ENCODE measurements around the gene SYNM. TPM values are rescaled to one million over a fixed set of nuclear protein-coding genes. Genes with fewer than 3 reads are reported as not detected.

Gene SYNM
- total and polyA plus RNA-seq, 2 of the 8 experiments (the other 6 are each of a cell fraction or from before 2014, with no cell fraction given): 0.89 to 2.0 TPM

- Histone ChIP-seq H3K9ac (replicated peaks in 1 of 4; ENCODE audit: extremely low read depth in 1 of 4, low read depth in 3 of 4, low read length in 3 of 4) (no peak overlapping the region), H4K91ac (replicated peaks; ENCODE audit: insufficient read length, low read length) (no peak overlapping the region), H3K79me2 (ENCODE audit: control insufficient read depth in 1 of 2, insufficient read depth in 2 of 2, low read length in 2 of 2) (no peaks in the 10 kb centered on the region), H3K23me2 (ENCODE audit: low read depth, low read length) (no peaks in the 10 kb centered on the region), H2AFZ (ENCODE audit: low read length) (no peak overlapping the region), H4K8ac (ENCODE audit: extremely low read depth, insufficient read depth, low read length) (no peak overlapping the region), H3K9me3 (ENCODE audit: insufficient read depth in 2 of 2, low read depth in 1 of 2, low read length in 1 of 2) (no peaks in the 10 kb centered on the region), H3K27ac (ENCODE audit: low read depth, low read length) (no peak overlapping the region), H2BK120ac (replicated peaks; ENCODE audit: low read depth, low read length) (no peak overlapping the region), H2AK5ac (ENCODE audit: low read depth, low read length) (no peak overlapping the region), H3K4ac (replicated peaks; ENCODE audit: insufficient read length, low read depth, low read length) (no peak overlapping the region), H3K36me3 (ENCODE audit: control insufficient read depth in 2 of 4, insufficient read depth in 4 of 4, low read length in 3 of 4) (no peaks in the 10 kb centered on the region), H3K18ac (ENCODE audit: extremely low read depth, low read length) (no peak overlapping the region), H2BK12ac (ENCODE audit: low read depth, low read length) (no peak overlapping the region), H2BK15ac (ENCODE audit: low read length) (no peak overlapping the region), H3K4me3 (ENCODE audit: extremely low read depth in 1 of 4, insufficient read depth in 2 of 4, low read depth in 3 of 4, low read length in 4 of 4) (no peak overlapping the region), H4K5ac (ENCODE audit: insufficient read length, low read depth, low read length) (no peak overlapping the region), H2BK20ac (ENCODE audit: low read length) (no peak overlapping the region), H3K56ac (replicated peaks; ENCODE audit: insufficient read length, low read depth, low read length) (no peak overlapping the region), H3K27me3 (replicated peaks in 1 of 4; ENCODE audit: control insufficient read depth in 3 of 4, extremely low read depth in 1 of 4, insufficient read depth in 3 of 4, low read length in 3 of 4) (no peaks in the 10 kb centered on the region), H2BK5ac (ENCODE audit: low read depth, low read length) (no peak overlapping the region), H3K23ac (ENCODE audit: insufficient read length) (no peak overlapping the region), H3K79me1 (ENCODE audit: low read depth, low read length) (no peaks in the 10 kb centered on the region), H3K4me2 (ENCODE audit: insufficient read depth in 1 of 2, low read depth in 2 of 2, low read length in 2 of 2) (no peak overlapping the region), H3K14ac (ENCODE audit: insufficient read length) (no peak overlapping the region), H3K4me1 (replicated peaks in 1 of 4; ENCODE audit: control insufficient read depth in 3 of 4, insufficient read depth in 4 of 4, low read length in 3 of 4) (peaks cover 0 to 10% (median 1%) of the 10 kb centered on the region in 4 experiments; a peak in 2 of 7 replicates), H4K20me1 (replicated peaks in 1 of 2; ENCODE audit: control insufficient read depth in 1 of 2, insufficient read depth in 2 of 2, low read length in 2 of 2) (no peaks in the 10 kb centered on the region)
- FAIRE-seq: no peak
- 92% methylated on average over 4 of the region's 4 CpGs; no CpG with 5 or more reads in 1 of the 2 experiments for WGBS, 2 experiments (ENCODE audit: extremely low coverage in 1 of 2, insufficient coverage in 1 of 2, insufficient read length in 1 of 2, insufficient replicate concordance in 2 of 2, low coverage in 1 of 2, low lambda C conversion rate in 2 of 2, missing lambda C conversion rate in 1 of 2)
- ChIA-PET CTCF (ENCODE audit: partially characterized antibody) (interaction anchor here (1.1 to 2.6 kb wide), 6 partner anchors 11 to 78 kb away, joined by 3 to 9 read pairs (median 5); partner anchors contain the start of gene SYNM), POLR2A (ENCODE audit: partially characterized antibody) (no interaction called here)
- DNase-seq (ENCODE audit: low read depth in 1 of 2, low spot score in 2 of 2): no peak
- no peak for TF ChIP-seq RXRA (IDR thresholded peaks at IDR 0.05; ENCODE audit: insufficient read depth, low read depth, low read length)
- TF ChIP-seq SRF (IDR thresholded peaks at IDR 0.05; ENCODE audit: low read depth, low read length): no peak
- TF ChIP-seq EP300 (IDR thresholded peaks at IDR 0.05; ENCODE audit: borderline replicate concordance in 1 of 2, low read depth in 2 of 2, low read length in 2 of 2): no peak
- no peak for TF ChIP-seq ATF2 (IDR thresholded peaks at IDR 0.05; ENCODE audit: low read length)
- TF ChIP-seq CEBPB (IDR thresholded peaks at IDR 0.05; ENCODE audit: low read depth, low read length): no peak
- TF ChIP-seq SP4 (IDR thresholded peaks at IDR 0.05; ENCODE audit: low read length): no peak
- TF ChIP-seq NANOG (IDR thresholded peaks at IDR 0.05; ENCODE audit: insufficient read depth, low read depth, low read length, poor library complexity, severe bottlenecking): no peak
- no peak for TF ChIP-seq SIX5 (IDR thresholded peaks at IDR 0.05; ENCODE audit: low read depth, low read length)
- no peak for TF ChIP-seq BACH1 (IDR thresholded peaks at IDR 0.05; ENCODE audit: low read length)
- TF ChIP-seq KDM5A (IDR thresholded peaks at IDR 0.05; ENCODE audit: low read length): no peak
- no peak for TF ChIP-seq FOSL1 (IDR thresholded peaks at IDR 0.05; ENCODE audit: insufficient read depth, low read depth, low read length)
These were observed 30.3 kb downstream of the SYNM start for GRCh38 chr15:99135194-99135593.
